Measurements from ENCODE around the gene GLYR1.
A peak's percentile ranks its signal among the peaks of the same experiment; 100 is the strongest.
"Not testable (repeated sequence)": the region's sequence is repeated elsewhere in the genome, so short reads cannot be mapped to it uniquely, and the experiment has no call there.

Gene GLYR1

DNA sequence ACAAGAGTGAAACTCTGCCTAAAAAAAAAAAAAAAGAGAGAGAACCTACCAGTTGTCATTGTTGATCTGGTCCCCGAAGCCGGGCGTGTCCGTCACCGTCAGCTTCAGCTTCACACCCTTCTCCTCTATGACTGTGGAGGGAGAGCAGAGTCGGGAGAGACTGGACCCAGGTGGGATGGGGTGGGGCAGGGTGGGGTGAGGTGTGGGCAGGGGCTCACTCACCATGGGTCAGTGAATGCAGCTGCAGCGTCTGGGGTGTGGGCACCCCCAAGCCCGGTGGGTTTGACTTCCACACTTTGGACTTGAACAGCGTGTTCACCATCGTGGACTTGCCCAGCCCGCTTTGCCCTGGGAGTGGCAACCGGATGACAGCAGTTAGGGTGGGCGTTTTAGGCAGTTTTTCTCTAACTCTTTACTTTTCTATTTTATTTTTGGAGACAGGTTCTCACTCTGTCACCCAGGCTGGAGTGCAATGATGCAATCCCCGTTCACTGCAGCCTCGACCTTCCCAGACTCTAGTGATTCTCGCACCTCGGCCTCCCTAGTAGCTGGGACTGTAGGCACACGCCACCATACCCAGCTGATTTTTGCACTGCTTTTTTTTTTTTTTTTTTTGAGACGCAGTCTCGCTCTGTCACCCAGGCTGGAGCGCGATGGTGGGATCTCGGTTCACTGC lies 61.2 kb downstream of the GLYR1 start:
- no peak for DNase-seq

DNA sequence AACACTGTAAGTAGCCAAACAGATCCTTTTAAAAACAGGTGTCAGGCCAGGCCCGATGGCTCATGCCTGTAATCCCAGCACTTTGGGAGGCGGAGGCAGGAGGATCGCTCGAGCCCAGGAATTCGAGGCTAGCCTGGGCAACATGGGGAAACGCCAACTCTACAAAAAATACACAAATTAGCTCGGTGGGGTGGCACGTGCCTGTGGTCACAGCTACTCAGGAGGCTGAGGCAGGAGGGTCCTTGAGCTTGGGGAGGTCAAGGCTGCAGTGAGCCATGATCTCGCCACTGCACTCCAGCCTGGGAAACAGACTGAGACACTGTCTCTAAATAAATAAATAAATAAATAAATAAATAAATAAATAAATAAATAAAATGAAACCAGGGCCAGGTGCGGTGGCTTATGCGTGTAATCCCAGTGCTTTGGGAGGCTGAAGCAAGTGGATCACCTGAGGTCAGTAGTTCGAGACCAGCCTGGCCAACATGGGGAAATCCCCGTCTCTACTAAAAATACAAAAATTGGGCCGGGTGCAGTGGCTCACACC lies 62.6 kb downstream of the GLYR1 start:
- not testable (repeated sequence) for DNase-seq

DNA sequence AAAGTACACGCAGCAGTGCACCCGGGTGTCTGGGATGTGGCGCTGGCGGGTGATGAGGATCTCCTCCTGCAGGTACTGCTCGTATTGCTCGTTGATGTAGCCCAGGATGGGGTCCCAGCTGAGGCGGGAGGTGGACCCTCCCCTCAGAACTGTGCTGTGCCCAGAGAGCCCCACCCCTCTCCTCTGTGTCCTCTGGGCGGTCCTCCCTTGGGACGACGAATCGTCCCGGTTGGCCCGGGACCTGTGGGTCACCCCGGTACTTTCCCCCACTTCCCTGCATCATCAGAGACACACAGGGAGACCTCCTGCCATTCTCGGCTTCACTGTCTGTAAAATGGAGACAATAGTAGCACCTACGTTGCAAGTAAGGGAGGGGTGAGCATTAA lies 63.1 kb downstream of the GLYR1 start:
- no peak for DNase-seq

DNA sequence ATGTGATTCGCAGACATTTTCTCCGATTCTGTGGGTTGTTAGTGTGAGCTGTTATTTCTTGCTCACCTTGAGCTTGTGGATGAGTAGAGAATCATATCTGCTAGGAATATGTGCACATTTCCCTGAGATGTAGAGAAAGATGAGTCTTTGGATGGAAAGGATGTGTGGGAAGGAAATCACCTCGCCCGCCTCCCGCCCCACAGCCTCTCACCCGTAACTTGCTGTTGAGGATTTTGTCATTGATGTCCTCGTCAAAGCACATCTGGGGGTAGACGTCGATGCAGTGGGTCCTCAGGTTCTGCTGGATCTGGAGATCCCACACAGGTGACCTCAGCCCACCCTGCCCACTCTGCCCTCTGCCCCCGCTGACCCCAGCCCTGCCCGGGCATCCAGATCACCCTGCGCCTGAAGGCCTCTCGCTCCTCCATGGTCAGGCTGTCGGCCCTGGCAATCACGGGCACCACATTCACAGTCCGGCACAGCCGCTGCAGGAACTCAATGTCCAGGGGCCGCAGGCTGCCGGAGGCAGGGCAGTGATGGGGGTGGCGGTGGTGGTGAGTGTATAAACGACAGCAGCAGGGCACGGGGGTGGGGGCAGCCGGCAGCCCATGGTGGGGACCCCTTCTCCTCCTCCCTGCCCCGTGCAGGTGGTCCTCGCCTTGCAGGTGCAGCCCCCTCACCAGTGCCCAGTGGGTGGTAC lies 63.7 kb downstream of the GLYR1 start:
- no peak for DNase-seq

DNA sequence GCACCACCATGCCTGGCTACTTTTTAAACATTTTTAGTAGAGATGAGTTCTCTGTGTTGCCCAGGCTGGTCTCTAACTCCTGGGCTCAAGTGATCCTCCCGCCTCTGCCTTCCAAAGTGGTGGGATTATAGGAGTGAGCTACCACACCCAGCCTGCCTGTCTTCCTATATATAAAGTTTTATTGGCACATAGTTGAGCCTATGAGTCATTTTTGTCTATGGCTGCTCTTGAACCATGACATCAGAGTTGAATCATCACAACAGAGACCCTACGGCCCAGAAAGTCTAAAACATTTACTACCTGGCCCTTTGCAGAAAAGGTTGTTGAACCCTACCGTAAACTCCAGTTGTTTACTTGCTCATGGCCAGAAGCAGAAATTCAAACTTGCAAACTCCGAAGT lies 66.9 kb downstream of the GLYR1 start:
- DNase-seq: no peak

DNA sequence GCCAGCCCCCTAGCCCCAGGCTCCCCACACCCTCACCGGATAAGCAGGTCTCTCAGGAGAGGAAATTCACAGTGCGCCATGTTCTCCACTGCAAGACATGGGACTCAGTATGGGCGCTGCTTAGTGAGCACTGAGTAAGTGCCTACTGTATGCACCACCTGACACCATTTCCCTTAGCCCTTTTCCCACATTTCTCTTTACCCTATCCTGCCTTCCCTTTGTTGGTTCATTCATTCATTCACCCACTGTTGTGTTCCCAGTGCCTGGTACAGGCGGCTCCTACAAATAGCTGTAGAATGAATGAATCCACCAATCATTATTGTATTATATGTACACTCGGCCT lies 69.1 kb downstream of the GLYR1 start:
- DNase-seq: no peak

DNA sequence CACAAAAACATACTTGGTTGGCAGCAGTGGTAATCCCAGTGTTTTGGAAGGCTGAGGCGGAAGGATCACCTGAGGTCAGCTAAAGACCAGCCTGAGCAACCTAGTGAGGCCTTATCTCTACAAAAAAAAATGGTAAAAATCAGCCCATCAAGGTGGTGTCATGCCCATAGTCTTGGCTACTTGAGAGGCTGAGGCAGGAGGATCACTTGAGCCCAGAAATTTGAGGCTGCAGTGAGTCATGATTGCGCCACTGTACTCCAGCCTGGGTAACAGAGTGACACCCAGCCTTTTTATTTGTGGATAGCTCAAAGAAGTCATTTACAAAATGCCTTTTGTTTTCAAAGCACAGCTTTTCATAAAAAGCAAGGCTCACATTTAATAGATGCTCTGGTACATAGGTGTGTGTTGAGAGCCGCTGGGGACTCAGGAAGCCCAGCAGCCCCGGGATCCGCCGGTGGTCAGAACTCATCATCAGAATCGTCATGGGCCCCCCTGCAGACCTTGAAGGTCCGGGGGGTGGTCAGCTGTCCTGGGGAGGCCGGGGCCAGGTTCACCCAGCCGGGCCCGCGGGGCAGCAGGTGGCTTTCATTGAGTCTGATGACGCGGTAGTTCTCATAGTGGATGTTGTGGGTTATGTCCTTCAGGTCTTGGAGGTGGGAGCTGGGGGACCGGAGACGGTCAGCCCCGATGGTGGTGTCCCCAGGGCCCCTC lies 69.6 kb downstream of the GLYR1 start:
- no peak for DNase-seq

DNA sequence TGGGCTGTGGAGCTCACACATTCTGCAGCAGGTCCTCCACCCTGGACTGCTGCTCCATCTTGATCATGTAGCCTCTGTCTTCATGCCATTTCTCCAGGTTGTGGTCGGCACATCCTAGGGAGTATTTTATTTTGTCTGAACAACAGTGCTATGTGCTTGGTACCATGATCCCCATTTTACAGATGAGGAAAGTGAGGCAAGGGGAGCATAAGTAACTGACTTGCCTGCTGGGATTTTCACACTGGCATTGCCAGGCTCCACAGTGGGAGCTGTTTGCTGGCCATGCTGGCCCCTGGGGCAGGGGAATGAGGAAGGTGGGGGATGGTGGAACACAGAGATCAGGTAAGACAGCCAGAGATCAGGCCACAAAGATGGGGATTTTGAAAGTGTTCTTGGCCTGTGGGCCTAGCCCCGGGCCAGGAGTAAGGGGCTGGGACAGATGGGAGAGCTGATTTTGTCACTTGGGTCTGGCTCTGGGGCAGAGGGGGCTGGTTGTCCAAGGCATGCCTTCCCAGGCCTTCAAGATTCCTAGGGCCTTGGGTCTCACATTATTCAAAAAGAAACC lies 70.9 kb downstream of the GLYR1 start:
- no peak for DNase-seq

DNA sequence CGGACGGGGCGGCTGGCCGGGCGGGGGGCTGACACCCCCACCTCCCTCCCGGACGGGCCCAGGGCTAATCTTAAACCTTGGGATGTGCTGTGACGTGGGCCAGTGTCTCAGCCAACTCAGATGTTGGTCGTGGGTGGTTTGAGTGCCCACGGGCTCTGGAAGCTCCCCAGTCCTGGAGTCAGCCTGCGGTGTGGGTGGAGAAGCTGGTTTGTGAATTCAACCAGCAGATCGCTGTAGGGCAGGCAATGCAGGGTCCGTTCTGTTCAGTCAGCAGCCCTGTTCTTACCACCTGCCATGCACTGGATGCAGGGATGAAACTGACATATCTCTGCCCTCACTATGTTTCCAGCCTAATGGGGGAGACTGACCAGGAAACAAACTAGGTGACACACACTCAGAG lies 72.1 kb downstream of the GLYR1 start:
- DNase-seq: no peak

DNA sequence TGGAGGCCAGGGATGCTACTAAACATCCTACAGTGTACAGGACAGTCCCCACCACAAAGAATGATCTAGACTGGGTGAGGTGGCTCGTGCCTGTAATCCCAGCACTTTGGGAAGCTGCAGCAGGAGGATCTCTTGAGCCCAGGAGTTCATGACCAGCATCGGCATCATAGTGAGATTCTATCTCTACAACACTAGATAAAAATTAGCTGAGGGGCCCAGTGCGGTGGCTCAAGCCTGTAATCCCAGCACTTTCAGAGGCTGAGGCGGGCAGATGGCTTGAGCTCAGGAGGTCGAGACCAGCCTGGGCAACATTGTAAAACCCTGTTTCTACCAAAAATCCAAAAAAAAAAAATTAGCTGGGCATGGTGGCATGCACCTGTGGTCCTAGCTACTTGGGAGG lies 74.7 kb downstream of the GLYR1 start:
- DNase-seq: no peak

DNA sequence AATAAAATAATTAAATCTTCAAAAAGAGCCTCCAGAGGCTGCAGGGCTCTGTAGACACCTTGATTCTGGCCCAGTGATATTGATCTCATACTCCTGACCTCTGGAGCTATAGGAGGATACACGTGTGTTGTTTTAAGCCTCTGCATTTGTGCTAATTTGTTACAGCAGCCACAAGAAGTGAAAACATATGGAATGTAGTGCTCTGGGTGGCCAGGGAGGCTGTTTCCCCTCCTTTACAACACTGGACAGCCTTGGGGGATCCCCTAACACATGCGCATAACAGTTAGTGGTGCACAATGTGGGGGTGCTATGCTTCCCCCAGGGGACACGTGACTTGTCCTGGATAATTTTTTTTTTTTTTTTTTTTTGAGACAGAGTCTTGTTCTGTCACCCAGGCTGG lies 75.4 kb downstream of the GLYR1 start:
- no peak for DNase-seq

DNA sequence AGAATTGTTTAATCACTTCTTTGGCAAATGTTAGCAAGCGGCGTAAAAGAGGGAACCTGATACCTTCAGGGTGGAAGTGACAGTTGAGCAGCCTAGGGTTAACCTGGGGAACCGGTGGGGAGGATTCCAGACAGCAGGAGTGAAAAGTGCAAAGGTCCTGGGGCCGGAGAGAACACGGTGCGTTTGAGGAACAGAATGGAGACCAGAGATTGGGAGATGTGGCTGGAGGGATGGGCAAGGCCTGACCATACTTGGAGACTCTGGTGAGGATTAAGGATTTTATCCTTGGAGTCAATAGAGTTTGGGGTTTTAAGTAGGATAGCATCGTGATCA lies 77.8 kb downstream of the GLYR1 start:
- no peak for DNase-seq

DNA sequence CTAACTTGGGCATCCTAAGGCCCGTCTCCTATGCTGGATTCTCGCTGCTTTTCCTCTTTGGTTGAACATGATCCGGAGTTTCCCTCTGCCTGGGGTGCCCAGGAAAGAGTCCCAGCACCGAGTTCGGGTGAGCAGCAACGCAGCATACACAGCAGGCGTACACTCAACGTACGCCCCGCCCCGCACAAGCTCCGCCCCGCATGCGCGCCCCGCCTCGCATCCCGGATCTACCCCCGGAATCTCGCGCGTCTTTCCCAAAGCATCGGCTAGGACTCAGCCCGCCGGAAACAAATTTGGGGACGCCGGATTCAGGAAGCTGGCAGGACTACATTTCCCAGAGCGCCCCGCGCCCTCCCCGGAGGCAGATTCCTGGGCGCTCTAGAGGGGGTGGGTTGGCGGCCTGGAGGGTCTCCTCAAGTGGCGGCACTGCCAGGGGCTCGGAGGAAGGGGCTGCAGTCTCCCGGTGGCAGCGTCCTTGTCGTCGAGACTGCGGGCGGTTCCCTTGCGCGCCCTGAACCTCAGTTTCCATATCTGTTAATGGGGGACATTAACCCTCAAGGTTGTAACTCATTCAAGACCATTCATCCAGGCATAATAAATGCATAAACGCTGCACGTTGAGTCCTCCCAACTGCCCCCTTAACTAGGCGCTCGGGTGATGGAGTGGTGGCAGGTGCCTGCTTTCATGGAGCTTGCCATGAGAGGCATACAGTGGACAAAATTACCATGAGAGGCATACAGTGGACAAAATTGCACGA lies 78.4 kb downstream of the GLYR1 start:
- peak; percentile 84 for DNase-seq

DNA sequence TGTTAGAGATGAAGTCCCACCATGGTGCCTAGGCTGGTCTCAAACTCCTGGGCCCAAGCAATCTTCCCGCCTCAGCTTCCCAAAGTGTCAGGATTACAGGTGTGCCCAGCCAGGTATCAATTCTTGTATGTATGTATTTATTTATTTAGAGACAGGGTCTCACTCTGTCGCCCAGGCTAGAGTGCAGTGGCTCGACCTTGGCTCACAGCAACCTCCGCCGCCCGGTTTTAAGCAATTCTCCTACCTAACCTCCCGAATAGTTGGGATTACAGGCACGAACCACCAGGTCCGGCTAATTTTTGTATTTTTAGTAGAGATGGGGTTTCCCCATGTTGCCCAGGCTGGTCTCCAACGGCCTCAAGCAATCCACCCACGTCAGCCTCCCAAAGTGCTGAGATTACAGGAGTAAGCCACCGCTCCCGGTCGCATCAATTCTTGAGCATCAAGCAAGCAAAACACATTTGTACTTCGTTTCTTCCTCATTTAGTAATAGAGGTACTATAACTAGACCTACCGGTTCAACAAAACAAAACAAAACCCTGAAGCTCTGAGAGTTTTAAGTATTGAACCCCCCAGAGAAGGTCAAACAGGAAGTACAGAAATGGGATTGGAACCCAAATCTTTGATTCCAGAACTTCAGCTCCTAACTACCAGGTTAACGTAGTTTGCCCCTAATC lies 79.1 kb downstream of the GLYR1 start:
- no peak for DNase-seq

DNA sequence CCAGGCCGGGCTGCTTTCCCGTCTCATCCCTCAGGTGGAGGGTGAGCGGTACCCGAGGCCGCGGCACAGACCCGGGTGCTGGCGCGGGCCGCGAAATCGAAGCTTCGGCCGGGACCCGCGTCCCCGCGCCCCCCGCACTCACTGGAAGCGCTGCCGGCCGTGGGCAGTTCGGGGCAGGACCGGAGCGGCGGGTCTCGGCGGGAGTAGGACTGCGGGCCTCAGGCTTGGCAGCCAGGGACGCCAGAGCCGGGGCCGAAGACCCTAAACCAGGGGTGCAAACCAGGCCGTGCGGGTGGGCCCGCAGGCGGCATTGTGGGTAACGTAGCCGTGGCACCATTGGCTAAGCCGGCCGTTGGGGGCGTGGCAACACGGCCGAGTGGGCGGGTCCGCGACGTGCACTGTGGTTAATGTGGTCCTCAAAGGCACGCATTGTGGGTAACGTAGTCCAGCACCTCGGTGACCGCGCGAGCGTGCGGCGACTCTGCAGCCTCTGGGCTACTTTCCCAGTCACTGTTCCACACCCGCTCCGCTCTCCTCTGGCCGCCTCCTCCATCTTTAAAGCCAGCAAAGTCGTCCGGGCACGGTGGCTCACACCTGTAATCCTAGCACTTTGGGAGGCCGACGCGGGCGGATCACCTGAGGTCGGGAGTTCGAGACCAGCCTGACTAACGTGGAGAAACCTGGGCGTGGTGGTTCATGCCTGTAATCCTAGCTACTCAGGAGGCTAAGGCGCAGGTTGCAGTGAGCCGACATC lies 80.0 kb downstream of the GLYR1 start, which contains the start of gene ZNF500:
Gene ZNF500 (minus strand): TSS at position 288 of the 754 bp plus-strand sequence. CDS start 1,184 bp downstream, outside the sequence.
- DNase-seq: peak; percentile 85

DNA sequence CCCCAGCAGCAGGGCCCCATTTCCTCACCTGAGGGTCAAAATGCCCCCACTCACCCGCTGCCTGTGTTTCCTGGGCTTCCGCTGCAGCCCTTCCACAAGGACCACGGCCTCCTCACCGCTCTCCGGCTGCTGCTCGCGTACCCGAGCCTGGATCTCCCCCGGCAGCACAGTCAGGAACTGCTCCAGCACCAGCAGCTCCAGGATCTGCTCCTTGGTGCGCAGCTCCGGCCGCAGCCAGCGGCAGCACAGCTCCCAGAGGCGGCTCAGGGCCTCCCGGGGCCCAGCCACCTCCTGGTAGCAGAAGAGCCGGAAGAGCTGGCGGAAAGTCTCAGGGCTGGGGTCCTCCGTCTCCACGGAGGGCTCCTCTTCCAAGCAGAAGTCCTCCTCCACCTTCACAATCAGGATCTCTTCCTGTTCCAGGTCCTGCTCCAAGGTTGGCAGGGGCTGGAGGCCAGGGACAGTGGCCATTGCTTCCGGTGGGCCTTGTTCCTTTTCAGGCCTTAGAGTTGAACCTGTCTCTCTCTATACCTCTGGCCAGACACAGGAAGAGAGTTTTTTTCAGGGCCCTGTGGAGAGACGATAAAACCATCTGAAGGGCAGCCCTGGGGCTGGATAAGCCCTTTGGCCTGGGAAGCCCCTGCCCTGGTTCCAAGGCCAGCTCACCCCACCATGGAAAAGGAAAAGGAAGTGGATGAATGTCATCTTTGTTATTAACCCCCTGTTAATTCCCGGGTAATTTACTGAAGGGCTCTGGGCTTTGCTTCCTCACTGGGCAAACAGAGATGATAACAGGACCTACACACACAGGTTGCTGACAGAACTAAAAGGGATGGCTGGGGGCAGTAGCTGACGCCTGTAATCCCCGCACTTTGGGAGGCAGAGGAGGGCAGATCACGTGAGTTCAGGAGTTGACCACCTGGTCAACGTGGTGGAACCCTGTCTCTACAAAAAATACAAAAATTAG lies 81.3 kb downstream of the GLYR1 start:
- no peak for DNase-seq

DNA sequence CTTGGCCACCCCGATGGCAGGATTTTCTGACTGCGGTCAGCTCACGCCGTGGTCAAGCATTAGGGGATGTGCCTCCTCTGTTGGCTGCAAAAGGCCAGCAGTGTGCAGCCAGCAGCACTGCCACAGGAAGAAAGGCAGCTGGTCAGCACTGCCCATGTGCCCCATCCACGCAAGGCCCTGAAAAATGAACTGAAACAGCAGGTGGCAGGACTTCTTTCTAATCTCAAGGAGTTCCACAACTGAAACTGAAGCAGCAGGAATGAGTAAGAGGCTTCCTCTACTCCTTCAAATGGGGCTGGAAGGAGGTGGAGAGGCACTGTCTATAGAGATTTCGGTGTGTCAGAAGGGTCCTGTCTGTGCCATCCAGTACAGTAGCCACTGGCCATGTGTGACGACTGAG lies 83.3 kb downstream of the GLYR1 start:
- DNase-seq: no peak

DNA sequence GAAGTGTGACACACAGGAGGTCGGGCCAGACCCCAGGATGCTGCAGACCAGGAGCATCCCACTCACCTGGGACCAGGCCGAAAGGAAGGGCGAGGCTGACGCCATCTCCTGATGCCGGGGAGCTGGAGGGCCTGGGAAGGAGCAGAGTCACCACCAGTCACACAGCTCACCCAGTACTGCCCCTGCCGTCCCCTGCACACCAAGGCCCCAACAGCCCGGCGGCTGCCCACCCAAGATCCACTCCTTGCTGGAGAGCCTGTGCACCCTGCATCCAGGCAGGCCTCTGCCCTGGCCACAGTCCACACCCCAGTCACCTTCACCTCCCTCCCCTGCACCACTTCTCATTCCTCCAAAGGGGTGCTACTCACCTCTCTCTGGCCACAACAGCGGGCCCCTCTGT lies 84.9 kb downstream of the GLYR1 start:
- DNase-seq: no peak

DNA sequence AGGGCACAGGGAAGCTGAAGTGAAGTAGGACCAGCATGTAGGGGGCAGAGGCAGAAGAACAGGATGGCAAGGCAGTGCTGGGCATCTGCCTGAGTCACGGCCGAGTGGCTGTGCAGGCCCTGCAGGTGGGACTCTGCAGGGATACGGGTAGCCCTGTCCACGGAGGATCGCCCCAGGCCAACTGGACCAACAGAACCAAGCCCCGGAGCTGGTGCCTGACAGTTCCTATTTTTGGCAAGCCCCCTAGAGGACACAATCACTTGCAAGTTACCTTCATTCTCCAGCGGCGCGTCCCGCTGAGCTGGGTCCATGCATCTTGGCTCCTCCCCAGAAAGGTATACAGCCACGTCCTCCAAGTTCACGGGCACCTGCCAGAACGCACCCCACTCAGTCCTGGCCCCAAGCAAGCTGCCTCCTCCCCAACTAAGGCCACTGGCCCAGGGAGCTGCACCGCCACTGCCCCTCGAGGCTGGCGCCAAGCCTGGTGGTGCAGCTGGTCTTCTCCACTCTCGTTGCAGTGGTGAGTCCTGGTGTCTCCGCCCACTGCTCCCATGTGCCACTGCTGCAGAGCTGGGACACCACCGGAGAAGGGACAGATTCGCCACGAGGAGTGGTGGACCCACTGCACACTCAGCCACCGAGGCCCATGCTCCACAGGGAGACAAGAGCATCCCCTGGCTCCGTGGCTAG lies 86.7 kb downstream of the GLYR1 start:
- DNase-seq: no peak

DNA sequence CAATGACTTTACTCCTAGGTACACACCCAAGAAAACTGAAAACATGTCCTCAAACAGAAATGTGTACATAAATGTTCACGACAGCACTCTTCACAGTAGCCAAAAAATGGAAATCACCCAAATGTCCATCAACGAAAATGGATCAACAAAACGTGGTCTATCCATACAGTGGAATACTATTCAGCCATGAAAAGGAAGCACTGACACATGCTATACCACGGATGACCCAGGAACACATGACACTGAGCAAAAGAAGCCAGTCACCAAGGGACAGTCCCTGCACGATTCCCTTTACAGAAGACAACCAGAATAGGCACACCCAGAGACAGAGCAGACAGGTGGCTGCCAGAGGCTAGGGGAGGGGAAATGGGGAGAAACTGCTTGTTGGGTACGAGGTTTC lies 91.4 kb downstream of the GLYR1 start:
- DNase-seq: no peak

All from NCI-H526 treated with DMSO at 0.1 percent for 48 hours (cell line).